Liver (tissue), 9 donors: ENCODE data around the gene FZD10. TPM values are rescaled to one million over a fixed set of nuclear protein-coding genes. Genes with fewer than 3 reads are reported as not detected.

Experiments used
- DNase-seq: peaks from one replicate; pipeline ENCODE4 v3.0.0-alpha.2; 2017; ENCODE audit warnings: low spot score
- H3K27ac ChIP-seq, 2 donors: one replicate each; pipeline ENCODE4 v1.7.0; 2013; ENCODE audit warnings: inconsistent platforms in 2 of 2, low read length in 2 of 2, control low read depth in 1 of 2, low read depth in 1 of 2, mild to moderate bottlenecking in 1 of 2
- H3K27me3 ChIP-seq, 4 donors: one replicate each; pipeline versions ENCODE4 v1.6.1 to v1.7.0; 2013; ENCODE audit warnings: low read length in 3 of 4, inconsistent platforms in 1 of 4, mild to moderate bottlenecking in 1 of 4, moderate library complexity in 1 of 4; ENCODE audit not compliant: control insufficient read depth in 4 of 4, insufficient read depth in 4 of 4
- H3K36me3 ChIP-seq, 4 donors: one replicate each; pipeline versions ENCODE4 v1.6.1 to v1.7.0; 2013; ENCODE audit warnings: low read length in 3 of 4, mild to moderate bottlenecking in 3 of 4, low read depth in 1 of 4, moderate library complexity in 1 of 4; ENCODE audit not compliant: control insufficient read depth in 4 of 4, insufficient read depth in 3 of 4
- H3K4me1 ChIP-seq, 4 donors: one replicate each; pipeline versions ENCODE4 v1.6.1 to v1.7.0; 2013; ENCODE audit warnings: low read length in 3 of 4, mild to moderate bottlenecking in 3 of 4, moderate library complexity in 1 of 4; ENCODE audit not compliant: control insufficient read depth in 4 of 4, insufficient read depth in 4 of 4
- H3K4me3 ChIP-seq, 3 donors: one replicate each; pipeline versions ENCODE4 v1.6.1 to v1.7.0; 2013; ENCODE audit warnings: low read length in 3 of 3, control low read depth in 1 of 3, low read depth in 1 of 3, mild to moderate bottlenecking in 1 of 3
- H3K9ac ChIP-seq, 2 donors: one replicate each; pipeline ENCODE4 v1.7.0; 2013; ENCODE audit warnings: low read length in 2 of 2, mild to moderate bottlenecking in 2 of 2, moderate library complexity in 2 of 2, control low read depth in 1 of 2, low read depth in 1 of 2
- H3K9me3 ChIP-seq, 4 donors: one replicate each; pipeline versions ENCODE4 v1.6.1 to v1.7.0; 2013; ENCODE audit warnings: low read length in 3 of 4; ENCODE audit not compliant: control insufficient read depth in 4 of 4
- ATF3 ChIP-seq: IDR thresholded peaks from 2 replicates; pipeline ENCODE4 v1.6.1; 2016; ENCODE audit warnings: antibody characterized with exemption
- CTCF ChIP-seq: fragments of 150-350 bp; IDR thresholded peaks from 2 replicates; pipeline ENCODE4 v1.5.1; 2017; ENCODE audit warnings: improper control_type of control experiment, low read depth, low read length; ENCODE audit not compliant: missing input control
- EGR1 ChIP-seq, 2 donors: IDR thresholded peaks; 2 replicates each; pipeline ENCODE4 v1.6.1; 2016 to 2018; ENCODE audit warnings: antibody characterized with exemption in 2 of 2, low read depth in 2 of 2
- FOXA1 ChIP-seq: IDR thresholded peaks from 2 replicates; pipeline ENCODE4 v1.6.1; 2016; ENCODE audit warnings: antibody characterized with exemption
- FOXA2 ChIP-seq: IDR thresholded peaks from 2 replicates; pipeline ENCODE4 v1.6.1; 2016; ENCODE audit warnings: antibody characterized with exemption
- GABPA ChIP-seq, 2 donors: IDR thresholded peaks in 1 of 2; conservative IDR thresholded peaks in 1 of 2; 2 replicates each; pipeline ENCODE4 v1.6.1; 2016; ENCODE audit warnings: antibody characterized with exemption in 2 of 2, mild to moderate bottlenecking in 1 of 2, moderate library complexity in 1 of 2
- HNF4A ChIP-seq, 2 donors: conservative IDR thresholded peaks; 2 replicates each; pipeline ENCODE4 v1.6.1; 2016; ENCODE audit warnings: antibody characterized with exemption in 2 of 2, mild to moderate bottlenecking in 2 of 2
- HNF4G ChIP-seq: IDR thresholded peaks from 2 replicates; pipeline ENCODE4 v1.6.1; 2016; ENCODE audit warnings: antibody characterized with exemption
- JUND ChIP-seq, 2 donors: IDR thresholded peaks; 2 replicates each; pipeline ENCODE4 v1.6.1; 2016; ENCODE audit warnings: antibody characterized with exemption in 2 of 2
- MAX ChIP-seq: IDR thresholded peaks from 2 replicates; pipeline ENCODE4 v1.6.1; 2016; ENCODE audit warnings: antibody characterized with exemption
- NR2F2 ChIP-seq: IDR thresholded peaks from 2 replicates; pipeline ENCODE4 v1.6.1; 2016; ENCODE audit warnings: antibody characterized with exemption
- RAD21 ChIP-seq, 2 donors: IDR thresholded peaks; 2 replicates each; pipeline ENCODE4 v1.6.1; 2016; ENCODE audit warnings: antibody characterized with exemption in 2 of 2, mild to moderate bottlenecking in 2 of 2
- REST ChIP-seq: IDR thresholded peaks from 2 replicates; pipeline ENCODE4 v1.6.1; 2016; ENCODE audit warnings: antibody characterized with exemption, mild to moderate bottlenecking
- RXRA ChIP-seq, 2 donors: IDR thresholded peaks; 2 replicates each; pipeline ENCODE4 v1.6.1; 2017 to 2018; ENCODE audit warnings: antibody characterized with exemption in 2 of 2, mild to moderate bottlenecking in 1 of 2
- SP1 ChIP-seq: IDR thresholded peaks from 2 replicates; pipeline ENCODE4 v1.6.1; 2018; ENCODE audit warnings: antibody characterized with exemption, mild to moderate bottlenecking
- YY1 ChIP-seq: IDR thresholded peaks from 2 replicates; pipeline ENCODE4 v1.6.1; 2016; ENCODE audit warnings: antibody characterized with exemption, mild to moderate bottlenecking
- ZBTB33 ChIP-seq: IDR thresholded peaks from 2 replicates; pipeline ENCODE4 v1.6.1; 2016; ENCODE audit warnings: antibody characterized with exemption
- WGBS: extraction: QIAGEN DNeasy Blood & Tissue Kit; methylation state at CpG from one replicate; pipeline ENCODE4 v1.1.7; 2013; 5-methylcytosine and 5-hydroxymethylcytosine counted together
- polyA plus RNA-seq, 2 donors: library from polyadenylated mRNA; stranded (reverse) in 1 of 2; unstranded in 1 of 2; fragments of 200-250 nt in 1 of 2; fragments of >200 nt in 1 of 2; fragmentation: Nextera tagmentation in 1 of 2; extraction: Ambion mirVana in 1 of 2; gene quantifications; one replicate each; pipeline versions ENCODE4 v1.2.1 to v1.2.3, GENCODE V29; 2013 to 2015
- total RNA-seq, 2 donors: library from RNA; depleted of rRNA; stranded (reverse); fragments of >200 nt; gene quantifications; one replicate each; pipeline ENCODE4 v1.2.3, GENCODE V29; 2014
- donor health status: healthy.
- donor health status: healthy.
- donor health status: healthy.
- donor health status: healthy.
- donor health status: healthy.

The FZD10 gene
- total and polyA plus RNA-seq, 4 donors, result 0.02 TPM; not detected in 3

GRCh38 chr12:130145731-130146130 is 16.5 kb upstream of the FZD10 start:
- 67% methylated on average over 13 of the region's 13 CpGs for WGBS
- DNase-seq, result no peak
- no peak overlapping the region for H3K4me3 ChIP-seq
- H3K9ac ChIP-seq, result no peak overlapping the region
- no peaks in the 10 kb centered on the region for H3K4me1 ChIP-seq
- no peak for TF ChIP-seq HNF4G
- TF ChIP-seq EGR1 (IDR thresholded peaks at IDR 0.05; ENCODE audit: low read depth in 2 of 2), result no peak
- TF ChIP-seq HNF4A (conservative IDR thresholded peaks at IDR 0.05), result no peak
- TF ChIP-seq RAD21 (IDR thresholded peaks at IDR 0.05), result no peak
- no peak for TF ChIP-seq JUND (IDR thresholded peaks at IDR 0.05)
- TF ChIP-seq NR2F2, result no peak
- TF ChIP-seq MAX, result no peak
- TF ChIP-seq RXRA (IDR thresholded peaks at IDR 0.05), result no peak
- no peak for TF ChIP-seq YY1
- no peak for TF ChIP-seq CTCF
- no peak for TF ChIP-seq SP1
- no peak for TF ChIP-seq FOXA1
- no peak for TF ChIP-seq REST
- no peak for TF ChIP-seq ZBTB33
- H3K27ac ChIP-seq, result no peak overlapping the region
- peaks cover 0 to 4% (median 0%) of the 10 kb centered on the region in 4 donors for H3K27me3 ChIP-seq
- peaks cover 0 to 5% (median 0%) of the 10 kb centered on the region in 4 donors for H3K9me3 ChIP-seq
- H3K36me3 ChIP-seq, result no peaks in the 10 kb centered on the region

- H3K4me3 ChIP-seq, result no peak overlapping the region
- no peak overlapping the region for H3K9ac ChIP-seq
- H3K27ac ChIP-seq, result no peak overlapping the region
- no peaks in the 10 kb centered on the region for H3K4me1 ChIP-seq
- no peak for DNase-seq
- peaks cover 0 to 5% (median 0%) of the 10 kb centered on the region in 4 donors for H3K9me3 ChIP-seq
- 69% methylated on average over 10 of the region's 10 CpGs for WGBS
- no peaks in the 10 kb centered on the region for H3K36me3 ChIP-seq
- peaks cover 0 to 4% (median 0%) of the 10 kb centered on the region in 4 donors for H3K27me3 ChIP-seq
- no peak for TF ChIP-seq EGR1 (IDR thresholded peaks at IDR 0.05; ENCODE audit: low read depth in 2 of 2)
- no peak for TF ChIP-seq GABPA (IDR thresholded peaks at IDR 0.05 in 1 of 2, conservative IDR thresholded peaks at IDR 0.05 in 1 of 2)
- no peak for TF ChIP-seq REST
- no peak for TF ChIP-seq SP1
- no peak for TF ChIP-seq FOXA2
- no peak for TF ChIP-seq ZBTB33
- no peak for TF ChIP-seq FOXA1
- TF ChIP-seq ATF3, result no peak
- no peak for TF ChIP-seq MAX
- no peak for TF ChIP-seq RAD21 (IDR thresholded peaks at IDR 0.05)
Observed at GRCh38 chr12:130146176-130146931, 15.9 kb upstream of the FZD10 start.
